Neuronal stem cell (in vitro differentiated cells): ENCODE measurements around the gene SCGB1A1.

Source experiments
- DNase-seq: peaks from one replicate; pipeline ENCODE4 v3.0.0-alpha.2; 2013; ENCODE audit warnings: low spot score
- H2AFZ ChIP-seq: one replicate; pipeline ENCODE4 v1.6.1; 2013; ENCODE audit warnings: mild to moderate bottlenecking, low read length, inconsistent platforms
- H2AK5ac ChIP-seq: 2 replicates; pipeline ENCODE4 v1.6.1; 2013; ENCODE audit warnings: low read depth, mild to moderate bottlenecking, inconsistent platforms, low read length, moderate library complexity, mixed read lengths
- H2BK120ac ChIP-seq: 2 replicates; pipeline ENCODE4 v1.6.1; 2013; ENCODE audit warnings: low read depth, mild to moderate bottlenecking, inconsistent platforms, low read length, moderate library complexity, mixed read lengths
- H2BK12ac ChIP-seq: one replicate; pipeline ENCODE4 v1.6.1; 2013; ENCODE audit warnings: low read length, inconsistent platforms
- H2BK15ac ChIP-seq: 2 replicates; pipeline ENCODE4 v1.6.1; 2013; ENCODE audit warnings: mild to moderate bottlenecking, low read length, inconsistent platforms, mixed read lengths
- H2BK5ac ChIP-seq: one replicate; pipeline ENCODE4 v1.6.1; 2013; ENCODE audit warnings: inconsistent platforms, mild to moderate bottlenecking, low read length, moderate library complexity
- H3K14ac ChIP-seq: one replicate; pipeline ENCODE4 v1.6.1; 2013; ENCODE audit warnings: low read length, inconsistent platforms
- H3K18ac ChIP-seq: 2 replicates; pipeline ENCODE4 v1.6.1; 2013; ENCODE audit warnings: low read length, inconsistent platforms
- H3K23ac ChIP-seq: 2 replicates; pipeline ENCODE4 v1.6.1; 2013; ENCODE audit warnings: low read depth, mild to moderate bottlenecking, mixed read lengths, low read length, inconsistent platforms; ENCODE audit not compliant: poor library complexity
- H3K27ac ChIP-seq: replicated peaks from 3 replicates; pipeline ENCODE4 v1.5.1; 2013; ENCODE audit warnings: low read length, inconsistent platforms
- H3K27me3 ChIP-seq, 3 experiments: 2 replicates each; pipeline ENCODE4 v1.6.1; 2013; ENCODE audit warnings: low read length in 3 of 3, mild to moderate bottlenecking in 2 of 3, inconsistent platforms in 1 of 3, low read depth in 1 of 3, mixed read lengths in 1 of 3, moderate library complexity in 1 of 3; ENCODE audit not compliant: control insufficient read depth in 3 of 3, insufficient read depth in 3 of 3
- H3K36me3 ChIP-seq, 2 donors: replicated peaks in 1 of 2; 2 replicates each; pipeline ENCODE4 v1.6.1; 2013; ENCODE audit warnings: low read length in 2 of 2; ENCODE audit not compliant: control insufficient read depth in 2 of 2, insufficient read depth in 2 of 2
- H3K4ac ChIP-seq: 2 replicates; pipeline ENCODE4 v1.6.1; 2013; ENCODE audit warnings: inconsistent platforms, mild to moderate bottlenecking, low read length, moderate library complexity
- H3K4me1 ChIP-seq, 2 donors: 1 replicate in 1 of 2; 2 replicates in 1 of 2; pipeline ENCODE4 v1.6.1; 2013; ENCODE audit warnings: low read length in 2 of 2, low read depth in 1 of 2; ENCODE audit not compliant: control insufficient read depth in 2 of 2, insufficient read depth in 1 of 2
- H3K4me2 ChIP-seq: one replicate; pipeline ENCODE4 v1.6.1; 2013; ENCODE audit warnings: mild to moderate bottlenecking, low read length, inconsistent platforms; ENCODE audit not compliant: insufficient read depth, poor library complexity, severe bottlenecking
- H3K4me3 ChIP-seq, 2 donors: 2 replicates each; pipeline ENCODE4 v1.5.1; 2013; ENCODE audit warnings: low read length in 2 of 2, mild to moderate bottlenecking in 2 of 2, inconsistent platforms in 1 of 2, moderate library complexity in 1 of 2
- H3K79me1 ChIP-seq: one replicate; pipeline ENCODE4 v1.6.1; 2013; ENCODE audit warnings: low read depth, mild to moderate bottlenecking, inconsistent platforms, low read length, moderate library complexity
- H3K9ac ChIP-seq: one replicate; pipeline ENCODE4 v1.6.1; 2013; ENCODE audit warnings: mild to moderate bottlenecking, low read depth, low read length, inconsistent platforms; ENCODE audit not compliant: poor library complexity
- H3K9me3 ChIP-seq, 2 donors: replicated peaks in 1 of 2; 2 replicates each; pipeline versions ENCODE3 to v1.6.1; 2013; ENCODE audit warnings: low read length in 2 of 2, mild to moderate bottlenecking in 2 of 2, inconsistent platforms in 1 of 2, low read depth in 1 of 2, mixed read lengths in 1 of 2, moderate library complexity in 1 of 2; ENCODE audit not compliant: control insufficient read depth in 2 of 2, insufficient read depth in 1 of 2
- H4K8ac ChIP-seq: one replicate; pipeline ENCODE4 v1.6.1; 2013; ENCODE audit warnings: low read depth, mild to moderate bottlenecking, inconsistent platforms, low read length, moderate library complexity
- H4K91ac ChIP-seq: one replicate; pipeline ENCODE4 v1.6.1; 2013; ENCODE audit warnings: low read length, low read depth, mild to moderate bottlenecking, inconsistent platforms; ENCODE audit not compliant: poor library complexity
- WGBS, 2 donors: extraction: QIAGEN DNeasy Blood & Tissue Kit; methylation state at CpG; one replicate each; pipeline ENCODE4 v1.1.7; 2013; ENCODE audit warnings: missing lambda C conversion rate in 2 of 2, mixed read lengths in 1 of 2; ENCODE audit not compliant: insufficient read length in 2 of 2, insufficient replicate concordance in 1 of 2; ENCODE audit errors: extremely low coverage in 2 of 2; 5-methylcytosine and 5-hydroxymethylcytosine counted together

SCGB1A1 gene

DNA sequence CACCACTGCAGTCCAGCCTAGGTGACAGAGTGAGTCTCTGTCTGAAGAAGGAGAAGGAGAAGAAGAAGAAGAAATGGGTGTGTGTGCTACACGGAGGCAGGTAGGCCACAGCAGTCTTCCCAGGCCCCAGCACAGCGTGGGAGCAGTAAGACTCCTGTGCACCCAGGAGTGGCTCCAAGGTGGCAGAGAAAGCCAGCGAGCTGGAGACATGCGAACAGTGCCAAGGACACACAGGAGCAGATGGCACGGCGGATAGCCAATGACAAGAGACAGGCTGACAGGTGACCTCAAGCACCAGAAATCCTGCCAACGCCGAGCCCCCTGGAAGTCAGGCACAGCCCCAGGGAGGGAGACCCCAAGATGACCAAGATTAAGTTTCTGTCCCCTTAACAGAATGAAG is 9.0 kb upstream of the SCGB1A1 start:
- peak overlapping the region; percentile 16 for H2BK12ac ChIP-seq
- H3K36me3 ChIP-seq: no peaks in the 10 kb centered on the region
- H3K4me2 ChIP-seq: no peak overlapping the region
- H3K9me3 ChIP-seq: no peaks in the 10 kb centered on the region
- no peak overlapping the region for H2AFZ ChIP-seq
- no peak overlapping the region for H4K8ac ChIP-seq
- H3K23ac ChIP-seq: no peak overlapping the region
- no CpG with 5 or more reads among the region's 8 CpGs for WGBS, 2 donors
- no peak overlapping the region for H3K14ac ChIP-seq
- H3K9ac ChIP-seq: no peak overlapping the region
- H2BK120ac ChIP-seq: no peak overlapping the region
- H3K18ac ChIP-seq: peak overlapping the region; percentile 70
- no peak overlapping the region for H4K91ac ChIP-seq
- peaks cover 2% of the 10 kb centered on the region in 2 donors for H3K4me1 ChIP-seq
- no peak overlapping the region for H2BK5ac ChIP-seq
- no peak overlapping the region for H2AK5ac ChIP-seq
- DNase-seq: no peak
- no peaks in the 10 kb centered on the region for H3K79me1 ChIP-seq
- no peak overlapping the region for H3K27ac ChIP-seq
- H3K4me3 ChIP-seq: peak overlapping the region in 1 of 2 donors; percentile 71
- peaks cover 0 to 21% (median 0%) of the 10 kb centered on the region in 3 experiments for H3K27me3 ChIP-seq
- H3K4ac ChIP-seq: no peak overlapping the region
- H2BK15ac ChIP-seq: no peak overlapping the region

DNA sequence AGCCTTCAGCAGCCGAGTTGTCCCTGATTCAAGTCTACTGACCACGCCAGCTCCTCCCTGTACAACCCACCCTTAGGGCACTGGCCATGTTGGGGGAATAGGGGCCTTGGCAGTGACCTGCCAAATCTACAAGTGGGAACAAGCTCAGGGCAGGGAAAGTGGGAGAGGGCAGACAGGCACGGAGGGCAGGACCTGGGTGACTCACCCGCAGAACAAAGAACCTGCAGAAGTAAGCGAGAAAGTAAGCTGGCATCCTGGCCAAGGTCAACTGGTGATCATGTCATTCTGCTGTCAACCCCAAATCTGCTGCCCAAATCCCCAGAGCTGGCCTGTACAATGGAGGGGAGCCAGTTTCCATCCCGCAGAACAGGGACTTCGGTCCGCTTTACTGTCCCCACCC is 7.9 kb upstream of the SCGB1A1 start:
- peak overlapping the region; percentile 87 for H2BK5ac ChIP-seq

DNA sequence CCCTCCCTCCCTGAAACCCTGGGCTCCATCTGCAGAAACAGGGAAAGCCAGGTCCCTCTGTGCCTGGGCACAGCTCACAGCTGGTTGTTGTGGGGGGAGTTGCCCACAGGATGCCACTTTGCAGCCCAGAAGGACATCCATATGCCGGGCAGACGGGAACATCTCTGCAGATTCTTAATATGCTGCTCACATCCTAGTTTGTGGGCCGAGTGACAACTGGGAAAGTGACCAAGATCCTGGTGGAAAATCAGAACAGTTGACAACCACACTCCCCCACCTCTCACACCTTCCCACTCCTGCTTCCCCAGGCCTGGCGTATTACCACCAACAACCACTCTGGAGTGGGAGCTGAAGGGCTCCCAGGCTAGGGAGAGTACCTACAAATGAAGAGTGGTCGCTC is 7.3 kb upstream of the SCGB1A1 start:
- DNase-seq: no peak
- no peaks in the 10 kb centered on the region for H3K9me3 ChIP-seq
- H3K23ac ChIP-seq: no peak overlapping the region
- H3K9ac ChIP-seq: peak overlapping the region; percentile 15
- no peak overlapping the region for H3K27ac ChIP-seq
- H3K4me2 ChIP-seq: no peak overlapping the region
- H4K91ac ChIP-seq: no peak overlapping the region
- no peak overlapping the region for H3K4me3 ChIP-seq
- peak overlapping the region; percentile 87 for H2BK5ac ChIP-seq
- no peaks in the 10 kb centered on the region for H3K79me1 ChIP-seq
- no peak overlapping the region for H2BK12ac ChIP-seq
- peaks cover 0 to 13% (median 0%) of the 10 kb centered on the region in 3 experiments for H3K27me3 ChIP-seq
- no peak overlapping the region for H3K14ac ChIP-seq
- H3K18ac ChIP-seq: peak overlapping the region; percentile 48
- H3K36me3 ChIP-seq: no peaks in the 10 kb centered on the region
- H3K4ac ChIP-seq: no peak overlapping the region
- peaks cover 2% of the 10 kb centered on the region in 2 donors for H3K4me1 ChIP-seq
- no peak overlapping the region for H2AFZ ChIP-seq
- H2AK5ac ChIP-seq: peak overlapping the region; percentile 20
- no peak overlapping the region for H2BK15ac ChIP-seq
- no CpG with 5 or more reads among the region's 5 CpGs for WGBS, 2 donors
- no peak overlapping the region for H4K8ac ChIP-seq
- H2BK120ac ChIP-seq: no peak overlapping the region

More for the DNA sequence above, 7.9 kb upstream of the SCGB1A1 start:
- no peak overlapping the region for H2AFZ ChIP-seq
- peak overlapping the region; percentile 20 for H2AK5ac ChIP-seq
- no peak for DNase-seq
- no peak overlapping the region for H2BK12ac ChIP-seq
- H3K79me1 ChIP-seq: no peaks in the 10 kb centered on the region
- H3K4me2 ChIP-seq: no peak overlapping the region
- H3K18ac ChIP-seq: peak overlapping the region; percentile 64
- H4K91ac ChIP-seq: no peak overlapping the region
- no peak overlapping the region for H3K23ac ChIP-seq
- H3K36me3 ChIP-seq: no peaks in the 10 kb centered on the region
- no peaks in the 10 kb centered on the region for H3K9me3 ChIP-seq
- H3K4ac ChIP-seq: no peak overlapping the region
- no peak overlapping the region for H2BK15ac ChIP-seq
- H4K8ac ChIP-seq: no peak overlapping the region
- peaks cover 2% of the 10 kb centered on the region in 2 donors for H3K4me1 ChIP-seq
- H3K14ac ChIP-seq: no peak overlapping the region
- H2BK120ac ChIP-seq: no peak overlapping the region
- H3K4me3 ChIP-seq: no peak overlapping the region
- H3K27me3 ChIP-seq: peaks cover 0 to 15% (median 0%) of the 10 kb centered on the region in 3 experiments
- WGBS, 2 donors: no CpG with 5 or more reads among the region's 8 CpGs
- H3K27ac ChIP-seq: no peak overlapping the region
- no peak overlapping the region for H3K9ac ChIP-seq

DNA sequence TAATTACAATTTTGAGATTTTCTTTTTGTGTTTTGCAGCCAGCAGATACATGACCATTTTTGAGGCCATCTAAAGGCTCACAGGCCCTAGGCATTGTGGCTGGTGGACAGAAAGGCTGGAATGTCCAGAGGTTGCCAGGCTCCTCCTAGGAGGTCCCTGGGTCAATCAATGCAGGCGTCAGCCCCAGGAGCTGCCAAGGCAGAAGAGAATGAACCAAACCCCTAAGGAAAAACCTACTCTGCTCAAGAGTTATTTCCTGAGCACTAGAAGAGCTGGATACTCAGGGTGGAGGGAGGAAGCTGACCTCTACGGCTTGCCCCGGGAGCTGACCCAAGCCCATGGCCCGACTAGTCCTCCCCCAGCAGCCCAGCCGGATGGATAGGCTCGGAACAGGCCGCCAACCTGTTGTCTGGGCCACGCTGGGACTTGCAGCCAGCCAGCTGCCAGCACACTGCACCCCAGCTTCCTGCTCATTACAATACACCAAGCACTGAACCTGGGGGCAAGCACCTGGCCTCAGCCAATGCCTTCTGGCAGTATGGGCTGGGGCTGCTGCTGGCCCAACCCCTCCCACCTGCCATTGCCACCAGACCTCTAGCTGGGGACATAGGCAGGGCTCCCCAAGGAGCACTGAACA is 5.7 kb upstream of the SCGB1A1 start:
- peak overlapping the region; percentile 91 for H2BK120ac ChIP-seq
- H3K27ac ChIP-seq: no peak overlapping the region
- H2BK5ac ChIP-seq: peak overlapping the region; percentile 75
- H2AFZ ChIP-seq: no peak overlapping the region
- H3K4me3 ChIP-seq: no peak overlapping the region
- H4K91ac ChIP-seq: no peak overlapping the region
- H3K9ac ChIP-seq: peak overlapping the region; percentile 63
- no peaks in the 10 kb centered on the region for H3K36me3 ChIP-seq
- no peak for DNase-seq
- peak overlapping the region; percentile 30 for H2BK12ac ChIP-seq
- no peaks in the 10 kb centered on the region for H3K79me1 ChIP-seq
- WGBS, 2 donors: no CpG with 5 or more reads among the region's 8 CpGs
- no peak overlapping the region for H3K4ac ChIP-seq
- H3K9me3 ChIP-seq: no peaks in the 10 kb centered on the region
- peak overlapping the region; percentile 94 for H2AK5ac ChIP-seq
- H3K18ac ChIP-seq: peak overlapping the region; percentile 59
- peak overlapping the region; percentile 72 for H4K8ac ChIP-seq
- H3K27me3 ChIP-seq: peaks cover 0 to 16% (median 0%) of the 10 kb centered on the region in 3 experiments
- no peak overlapping the region for H3K23ac ChIP-seq
- H3K4me1 ChIP-seq: peaks cover 2% of the 10 kb centered on the region in 2 donors
- H3K14ac ChIP-seq: peak overlapping the region; percentile 71
- no peak overlapping the region for H3K4me2 ChIP-seq
- H2BK15ac ChIP-seq: peak overlapping the region; percentile 95
